ENCODE measurements around the gene C10orf67.
A peak's percentile ranks its signal among the peaks of the same experiment; 100 is the strongest.
"Not testable (repeated sequence)": the region's sequence is repeated elsewhere in the genome, so short reads cannot be mapped to it uniquely, and the experiment has no call there.

Gene C10orf67

GRCh38 chr10:23362069-23362830, 17.7 kb upstream of the C10orf67 start:
- no peak for DNase-seq (ENCODE audit: low read depth)

- no peak for DNase-seq (ENCODE audit: low read depth)
Observed at GRCh38 chr10:23361665-23362064, 17.1 kb upstream of the C10orf67 start.

GRCh38 chr10:23359692-23360380, 15.2 kb upstream of the C10orf67 start:
- no peak for DNase-seq (ENCODE audit: low read depth)

- DNase-seq (ENCODE audit: low read depth): no peak
Observed at GRCh38 chr10:23358357-23358756, 13.8 kb upstream of the C10orf67 start.

GRCh38 chr10:23354630-23355279, 10.2 kb upstream of the C10orf67 start:
- no peak for DNase-seq (ENCODE audit: low read depth)

GRCh38 chr10:23351926-23352519, 7.4 kb upstream of the C10orf67 start:
- no peak for DNase-seq (ENCODE audit: low read depth)

- DNase-seq (ENCODE audit: low read depth): not testable (repeated sequence)
Observed at GRCh38 chr10:23350706-23351105, 6.1 kb upstream of the C10orf67 start.

GRCh38 chr10:23345861-23346260, 1.3 kb upstream of the C10orf67 start:
- no peak for DNase-seq (ENCODE audit: low read depth)

- peak; percentile 32 for DNase-seq (ENCODE audit: low read depth)
Observed at GRCh38 chr10:23343591-23344240, 881 bp downstream of the C10orf67 start.

GRCh38 chr10:23342213-23342884, 2.2 kb downstream of the C10orf67 start:
- DNase-seq (ENCODE audit: low read depth): no peak

GRCh38 chr10:23341004-23341403, 3.6 kb downstream of the C10orf67 start:
- DNase-seq (ENCODE audit: low read depth): no peak

- DNase-seq (ENCODE audit: low read depth): no peak
Observed at GRCh38 chr10:23340354-23340753, 4.2 kb downstream of the C10orf67 start.

GRCh38 chr10:23338886-23339285, 5.7 kb downstream of the C10orf67 start:
- no peak for DNase-seq (ENCODE audit: low read depth)

- DNase-seq (ENCODE audit: low read depth): no peak
Observed at GRCh38 chr10:23338155-23338828, 6.3 kb downstream of the C10orf67 start.

GRCh38 chr10:23337616-23338015, 7.0 kb downstream of the C10orf67 start:
- no peak for DNase-seq (ENCODE audit: low read depth)

- DNase-seq (ENCODE audit: low read depth): no peak
Observed at GRCh38 chr10:23331567-23332301, 12.9 kb downstream of the C10orf67 start.

GRCh38 chr10:23330948-23331347, 13.6 kb downstream of the C10orf67 start:
- no peak for DNase-seq (ENCODE audit: low read depth)

GRCh38 chr10:23326544-23327307, 17.9 kb downstream of the C10orf67 start:
- DNase-seq (ENCODE audit: low read depth): no peak

GRCh38 chr10:23325132-23325531, 19.5 kb downstream of the C10orf67 start:
- no peak for DNase-seq (ENCODE audit: low read depth)

Data from stimulated activated CD8-positive, alpha-beta memory T cell treated with anti-CD3 and anti-CD28 coated beads, Interleukin-4, amount 100 ng/mL, for 24 hours (primary cell).